ENCODE data around the gene CUEDC2.

Gene CUEDC2

GRCh38 chr10:102421757-102422512 lies 10.4 kb downstream of the CUEDC2 start:
- peaks cover 10 to 15% of the 10 kb centered on the region in 2 donors for H3K36me3 ChIP-seq (ENCODE audit: control insufficient read depth in 1 of 2, insufficient read depth in 2 of 2, low read length in 2 of 2)
- peaks cover 14% of the 10 kb centered on the region for H3K27me3 ChIP-seq (ENCODE audit: low read depth, low read length)
- H3K4me1 ChIP-seq (ENCODE audit: control insufficient read depth in 1 of 2, insufficient read depth in 2 of 2, low read length in 2 of 2), result peaks cover 11 to 39% of the 10 kb centered on the region in 2 donors

GRCh38 chr10:102421507-102421756 lies 10.9 kb downstream of the CUEDC2 start:
- H3K36me3 ChIP-seq (ENCODE audit: control insufficient read depth in 1 of 2, insufficient read depth in 2 of 2, low read length in 2 of 2), result peaks cover 10 to 15% of the 10 kb centered on the region in 2 donors
- H3K9me3 ChIP-seq (ENCODE audit: control insufficient read depth in 1 of 2, low read length in 2 of 2), result no peaks in the 10 kb centered on the region
- H3K4me1 ChIP-seq (ENCODE audit: control insufficient read depth in 1 of 2, insufficient read depth in 2 of 2, low read length in 2 of 2), result peaks cover 11 to 39% of the 10 kb centered on the region in 2 donors
- H3K27ac ChIP-seq (ENCODE audit: low read length), result peak overlapping the region; percentile 73
- H3K27me3 ChIP-seq (ENCODE audit: low read depth, low read length), result peaks cover 14% of the 10 kb centered on the region
- peak overlapping the region; percentile 86 to 97 for H3K4me3 ChIP-seq (ENCODE audit: low read depth in 1 of 2, low read length in 2 of 2)

More at GRCh38 chr10:102421757-102422512, 10.4 kb downstream of the CUEDC2 start:
- H3K27ac ChIP-seq (ENCODE audit: low read length), result peak overlapping the region; percentile 82
- H3K9me3 ChIP-seq (ENCODE audit: control insufficient read depth in 1 of 2, low read length in 2 of 2), result no peaks in the 10 kb centered on the region
- peak overlapping the region; percentile 86 to 97 for H3K4me3 ChIP-seq (ENCODE audit: low read depth in 1 of 2, low read length in 2 of 2)

- Histone ChIP-seq H3K9me3 (ENCODE audit: control insufficient read depth in 1 of 2, low read length in 2 of 2) (no peaks in the 10 kb centered on the region), H3K4me3 (ENCODE audit: low read depth in 1 of 2, low read length in 2 of 2) (peak within 1 kb of the TSS; percentile 86 to 97), H3K36me3 (ENCODE audit: control insufficient read depth in 1 of 2, insufficient read depth in 2 of 2, low read length in 2 of 2) (peaks cover 10 to 15% of the 10 kb centered on the region in 2 donors), H3K27me3 (ENCODE audit: low read depth, low read length) (peaks cover 14% of the 10 kb centered on the region), H3K4me1 (ENCODE audit: control insufficient read depth in 1 of 2, insufficient read depth in 2 of 2, low read length in 2 of 2) (peaks cover 11 to 39% of the 10 kb centered on the region in 2 donors), H3K27ac (ENCODE audit: low read length) (peak within 1 kb of the TSS; percentile 73)
Observed at GRCh38 chr10:102420714-102421506, 11.5 kb downstream of the CUEDC2 start, which contains the start of gene FBXL15. FBXL15 (plus strand) TSS chr10:102420836; CDS start chr10:102421130, 294 bp downstream.

- H3K27me3 ChIP-seq (ENCODE audit: low read depth, low read length), result peaks cover 14% of the 10 kb centered on the region
- no peaks in the 10 kb centered on the region for H3K9me3 ChIP-seq (ENCODE audit: control insufficient read depth in 1 of 2, low read length in 2 of 2)
- H3K36me3 ChIP-seq (ENCODE audit: control insufficient read depth in 1 of 2, insufficient read depth in 2 of 2, low read length in 2 of 2), result peaks cover 10 to 15% of the 10 kb centered on the region in 2 donors
- peak overlapping the region; percentile 86 to 97 for H3K4me3 ChIP-seq (ENCODE audit: low read depth in 1 of 2, low read length in 2 of 2)
- H3K27ac ChIP-seq (ENCODE audit: low read length), result peak overlapping the region; percentile 73
- H3K4me1 ChIP-seq (ENCODE audit: control insufficient read depth in 1 of 2, insufficient read depth in 2 of 2, low read length in 2 of 2), result peaks cover 11 to 39% of the 10 kb centered on the region in 2 donors
Observed at GRCh38 chr10:102420181-102420713, 12.1 kb downstream of the CUEDC2 start.

- peaks cover 14% of the 10 kb centered on the region for H3K27me3 ChIP-seq (ENCODE audit: low read depth, low read length)
- no peaks in the 10 kb centered on the region for H3K9me3 ChIP-seq (ENCODE audit: control insufficient read depth in 1 of 2, low read length in 2 of 2)
- peaks cover 11 to 39% of the 10 kb centered on the region in 2 donors for H3K4me1 ChIP-seq (ENCODE audit: control insufficient read depth in 1 of 2, insufficient read depth in 2 of 2, low read length in 2 of 2)
- peak overlapping the region; percentile 86 to 97 for H3K4me3 ChIP-seq (ENCODE audit: low read depth in 1 of 2, low read length in 2 of 2)
- peak overlapping the region; percentile 73 for H3K27ac ChIP-seq (ENCODE audit: low read length)
- H3K36me3 ChIP-seq (ENCODE audit: control insufficient read depth in 1 of 2, insufficient read depth in 2 of 2, low read length in 2 of 2), result peaks cover 10% of the 10 kb centered on the region in 2 donors
Observed at GRCh38 chr10:102419269-102420180, 12.8 kb downstream of the CUEDC2 start.

- H3K36me3 ChIP-seq (ENCODE audit: control insufficient read depth in 1 of 2, insufficient read depth in 2 of 2, low read length in 2 of 2), result peaks cover 3 to 8% of the 10 kb centered on the region in 2 donors
- no peaks in the 10 kb centered on the region for H3K9me3 ChIP-seq (ENCODE audit: control insufficient read depth in 1 of 2, low read length in 2 of 2)
- peak within 1 kb of the TSS; percentile 86 to 97 for H3K4me3 ChIP-seq (ENCODE audit: low read depth in 1 of 2, low read length in 2 of 2)
- peaks cover 11 to 39% of the 10 kb centered on the region in 2 donors for H3K4me1 ChIP-seq (ENCODE audit: control insufficient read depth in 1 of 2, insufficient read depth in 2 of 2, low read length in 2 of 2)
- H3K27me3 ChIP-seq (ENCODE audit: low read depth, low read length), result peaks cover 14% of the 10 kb centered on the region
- H3K27ac ChIP-seq (ENCODE audit: low read length), result no peak within 1 kb of the TSS
Observed at GRCh38 chr10:102418622-102419268, 13.6 kb downstream of the CUEDC2 start, which contains the start of gene PSD. PSD (minus strand) TSS chr10:102418785; CDS start chr10:102417038, 1,747 bp downstream.

GRCh38 chr10:102416695-102417094 lies 15.7 kb downstream of the CUEDC2 start:
- Histone ChIP-seq H3K27ac (ENCODE audit: low read length) (no peak overlapping the region), H3K9me3 (ENCODE audit: control insufficient read depth in 1 of 2, low read length in 2 of 2) (no peaks in the 10 kb centered on the region), H3K4me3 (ENCODE audit: low read depth in 1 of 2, low read length in 2 of 2) (no peak overlapping the region), H3K27me3 (ENCODE audit: low read depth, low read length) (peaks cover 20% of the 10 kb centered on the region), H3K36me3 (ENCODE audit: control insufficient read depth in 1 of 2, insufficient read depth in 2 of 2, low read length in 2 of 2) (no peaks in the 10 kb centered on the region), H3K4me1 (ENCODE audit: control insufficient read depth in 1 of 2, insufficient read depth in 2 of 2, low read length in 2 of 2) (peaks cover 7 to 19% of the 10 kb centered on the region in 2 donors)

GRCh38 chr10:102416283-102416682 lies 16.1 kb downstream of the CUEDC2 start:
- Histone ChIP-seq H3K4me1 (ENCODE audit: control insufficient read depth in 1 of 2, insufficient read depth in 2 of 2, low read length in 2 of 2) (peaks cover 7 to 17% of the 10 kb centered on the region in 2 donors), H3K9me3 (ENCODE audit: control insufficient read depth in 1 of 2, low read length in 2 of 2) (no peaks in the 10 kb centered on the region), H3K27me3 (ENCODE audit: low read depth, low read length) (peaks cover 24% of the 10 kb centered on the region), H3K36me3 (ENCODE audit: control insufficient read depth in 1 of 2, insufficient read depth in 2 of 2, low read length in 2 of 2) (no peaks in the 10 kb centered on the region), H3K4me3 (ENCODE audit: low read depth in 1 of 2, low read length in 2 of 2) (no peak overlapping the region), H3K27ac (ENCODE audit: low read length) (no peak overlapping the region)

GRCh38 chr10:102414749-102415148 lies 17.6 kb downstream of the CUEDC2 start:
- H3K4me3 ChIP-seq (ENCODE audit: low read depth in 1 of 2, low read length in 2 of 2), result no peak overlapping the region
- H3K36me3 ChIP-seq (ENCODE audit: control insufficient read depth in 1 of 2, insufficient read depth in 2 of 2, low read length in 2 of 2), result no peaks in the 10 kb centered on the region
- peaks cover 39% of the 10 kb centered on the region for H3K27me3 ChIP-seq (ENCODE audit: low read depth, low read length)
- H3K4me1 ChIP-seq (ENCODE audit: control insufficient read depth in 1 of 2, insufficient read depth in 2 of 2, low read length in 2 of 2), result peaks cover 2 to 22% of the 10 kb centered on the region in 2 donors
- H3K9me3 ChIP-seq (ENCODE audit: control insufficient read depth in 1 of 2, low read length in 2 of 2), result no peaks in the 10 kb centered on the region
- no peak overlapping the region for H3K27ac ChIP-seq (ENCODE audit: low read length)

GRCh38 chr10:102413806-102414561 lies 18.4 kb downstream of the CUEDC2 start:
- Histone ChIP-seq H3K4me1 (ENCODE audit: control insufficient read depth in 1 of 2, insufficient read depth in 2 of 2, low read length in 2 of 2) (peaks cover 0 to 21% of the 10 kb centered on the region in 2 donors), H3K36me3 (ENCODE audit: control insufficient read depth in 1 of 2, insufficient read depth in 2 of 2, low read length in 2 of 2) (no peaks in the 10 kb centered on the region), H3K9me3 (ENCODE audit: control insufficient read depth in 1 of 2, low read length in 2 of 2) (no peaks in the 10 kb centered on the region), H3K27me3 (ENCODE audit: low read depth, low read length) (peaks cover 44% of the 10 kb centered on the region), H3K27ac (ENCODE audit: low read length) (no peak overlapping the region), H3K4me3 (ENCODE audit: low read depth in 1 of 2, low read length in 2 of 2) (no peak overlapping the region)
